Measurements from ENCODE around the gene HNRNPH1.

HNRNPH1 gene

GRCh38 chr5:179621551-179622214, 1.8 kb downstream of the HNRNPH1 start:
- no peak for DNase-seq

GRCh38 chr5:179620703-179621350, 2.6 kb downstream of the HNRNPH1 start:
- no peak for DNase-seq

- DNase-seq: no peak
These were observed 3.2 kb downstream of the HNRNPH1 start for GRCh38 chr5:179620293-179620692.

GRCh38 chr5:179619776-179620175, 3.7 kb downstream of the HNRNPH1 start:
- no peak for DNase-seq

GRCh38 chr5:179618923-179619554, 4.4 kb downstream of the HNRNPH1 start:
- no peak for DNase-seq

GRCh38 chr5:179617930-179618329, 5.5 kb downstream of the HNRNPH1 start:
- DNase-seq: no peak

- no peak for DNase-seq
These were observed 7.4 kb downstream of the HNRNPH1 start for GRCh38 chr5:179616002-179616594.

- no peak for DNase-seq
These were observed 8.3 kb downstream of the HNRNPH1 start for GRCh38 chr5:179615203-179615602.

- DNase-seq: no peak
These were observed 8.7 kb downstream of the HNRNPH1 start for GRCh38 chr5:179614745-179615144.

GRCh38 chr5:179613460-179614071, 9.9 kb downstream of the HNRNPH1 start:
- no peak for DNase-seq

- no peak for DNase-seq
These were observed 10.7 kb downstream of the HNRNPH1 start for GRCh38 chr5:179612577-179613459.

GRCh38 chr5:179610903-179611265, 12.6 kb downstream of the HNRNPH1 start:
- no peak for DNase-seq

GRCh38 chr5:179610109-179610902, 13.2 kb downstream of the HNRNPH1 start:
- DNase-seq: no peak

GRCh38 chr5:179609834-179610108, 13.7 kb downstream of the HNRNPH1 start:
- DNase-seq: no peak

- no peak for DNase-seq
These were observed 15.3 kb downstream of the HNRNPH1 start for GRCh38 chr5:179608131-179608581.

GRCh38 chr5:179607160-179607931, 16.1 kb downstream of the HNRNPH1 start:
- DNase-seq: no peak

- DNase-seq: no peak
These were observed 16.6 kb downstream of the HNRNPH1 start for GRCh38 chr5:179606910-179607159.

- DNase-seq: no peak
These were observed 17.2 kb downstream of the HNRNPH1 start for GRCh38 chr5:179606071-179606909.

- DNase-seq: no peak
These were observed 18.2 kb downstream of the HNRNPH1 start for GRCh38 chr5:179605026-179605833.

Data from stimulated activated CD4-positive, alpha-beta T cell treated with anti-CD3 and anti-CD28 coated beads, Interleukin-1b, Interleukin-23, amount 100 ng/mL, for 48 hours (primary cell).